HG03196 (cell line): ENCODE measurements around the gene MYLK.
A peak's percentile ranks its signal among the peaks of the same experiment; 100 is the strongest.
"Not testable (repeated sequence)": the region's sequence is repeated elsewhere in the genome, so short reads cannot be mapped to it uniquely, and the experiment has no call there.

Experiments used
- ATAC-seq: cut with Tn5 transposase; IDR thresholded peaks from one replicate; pipeline ENCODE4 v1.9.1; 2021; ENCODE audit not compliant: unreplicated experiment

MYLK gene

DNA sequence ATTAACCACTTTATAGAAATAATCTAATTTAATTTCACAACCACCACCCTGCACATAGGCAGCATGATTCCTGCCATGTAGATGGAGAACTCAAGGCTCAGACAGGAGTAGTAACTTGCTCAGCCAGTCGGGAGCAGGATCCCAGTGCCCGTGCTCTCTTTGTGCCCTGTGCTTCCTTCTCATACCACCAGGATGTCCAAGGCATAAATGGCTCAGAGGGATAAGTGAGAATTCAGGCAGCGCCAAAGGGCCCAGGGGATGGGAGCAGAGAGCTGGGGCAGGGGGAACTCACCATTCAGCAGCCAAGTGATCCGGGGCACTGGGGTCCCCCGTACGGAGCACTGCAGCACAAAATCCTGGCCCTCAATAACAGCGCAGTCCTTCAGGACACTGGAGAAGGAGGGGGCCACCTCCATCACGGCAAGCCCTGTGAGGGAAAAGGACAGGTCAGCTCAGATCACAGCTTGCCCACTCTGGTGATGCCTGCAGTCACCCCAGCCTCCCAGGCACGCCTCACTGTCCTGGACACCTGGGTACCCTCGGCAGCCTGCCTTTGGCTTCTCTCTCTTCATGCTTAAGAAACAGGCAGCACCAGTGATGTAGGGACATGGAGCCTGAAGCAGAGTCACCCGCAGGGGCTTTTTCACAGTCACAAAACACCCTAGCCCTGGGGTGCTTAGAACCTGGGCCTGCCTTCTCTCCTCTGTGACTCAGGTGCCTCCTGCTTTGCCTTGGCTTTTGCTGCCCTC lies 158.3 kb downstream of the MYLK start:
- no peak for ATAC-seq

DNA sequence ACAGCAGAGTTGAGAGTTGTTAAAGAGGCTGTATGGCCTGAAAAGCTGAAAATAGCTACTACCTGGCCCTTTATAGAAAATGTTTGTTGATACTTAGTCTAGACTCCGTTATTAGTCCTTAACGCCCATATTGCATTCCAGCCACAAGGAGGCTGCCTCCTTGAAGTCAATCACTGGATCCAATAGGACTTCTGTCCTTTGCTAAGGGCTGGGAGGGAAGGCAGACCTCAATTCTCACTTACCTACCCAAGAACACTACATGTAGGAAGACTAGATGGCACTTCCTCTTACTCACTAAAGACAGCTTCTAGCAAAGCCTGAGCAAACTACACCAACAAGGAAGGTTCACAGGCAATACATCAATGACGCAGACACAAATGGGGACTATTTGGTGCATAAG lies 159.8 kb downstream of the MYLK start:
- ATAC-seq = no peak

DNA sequence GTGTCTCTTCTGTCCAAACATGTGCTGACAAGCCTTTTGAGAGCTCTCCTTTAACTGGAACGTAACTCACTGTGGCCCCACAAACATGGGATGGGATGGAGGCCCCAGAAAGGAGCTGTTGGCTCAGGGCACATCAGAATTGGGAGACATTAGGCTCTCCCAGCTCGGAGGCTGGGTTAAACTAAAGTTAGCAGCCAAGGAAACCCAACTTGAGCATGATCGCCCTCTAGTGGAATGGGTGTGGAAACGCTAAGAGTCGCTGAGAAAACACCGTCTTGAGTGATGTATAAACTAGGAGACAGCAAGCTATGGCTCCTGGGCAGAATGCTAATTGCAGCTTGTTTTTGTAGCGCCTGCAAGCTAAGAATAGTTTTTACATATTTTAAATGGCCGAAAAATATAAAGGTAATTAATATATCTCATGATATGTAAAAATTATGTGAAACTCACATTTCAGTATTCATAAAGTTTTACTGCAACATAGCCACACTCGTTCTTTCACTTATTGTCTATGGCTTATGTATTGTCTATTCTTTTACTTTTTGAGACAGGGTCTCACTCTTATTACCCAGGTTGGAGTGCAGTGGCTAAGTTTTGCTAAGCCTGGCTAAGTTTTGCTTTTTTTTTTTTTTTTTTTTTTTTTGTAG lies 160.5 kb downstream of the MYLK start:
- peak; percentile 60 for ATAC-seq

DNA sequence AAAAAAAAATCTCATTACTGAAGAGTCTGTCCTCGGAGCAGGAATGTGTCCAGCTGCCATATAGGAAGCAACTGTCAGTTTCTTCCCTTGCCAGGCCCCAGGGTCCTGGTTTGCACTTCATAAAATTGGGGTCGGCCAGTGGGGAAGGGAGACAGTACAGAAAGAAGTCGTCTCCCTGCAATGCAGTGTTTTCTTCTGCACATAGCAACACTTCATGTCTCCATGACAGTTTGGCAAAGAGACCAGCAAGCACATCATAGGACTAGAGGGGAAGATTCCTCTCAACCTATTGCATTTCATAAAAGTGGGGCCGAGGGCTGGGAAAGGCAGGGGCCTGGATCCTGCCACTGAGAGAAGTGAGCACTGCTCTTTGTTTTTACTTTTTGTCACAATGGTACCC lies 161.1 kb downstream of the MYLK start:
- ATAC-seq = no peak

DNA sequence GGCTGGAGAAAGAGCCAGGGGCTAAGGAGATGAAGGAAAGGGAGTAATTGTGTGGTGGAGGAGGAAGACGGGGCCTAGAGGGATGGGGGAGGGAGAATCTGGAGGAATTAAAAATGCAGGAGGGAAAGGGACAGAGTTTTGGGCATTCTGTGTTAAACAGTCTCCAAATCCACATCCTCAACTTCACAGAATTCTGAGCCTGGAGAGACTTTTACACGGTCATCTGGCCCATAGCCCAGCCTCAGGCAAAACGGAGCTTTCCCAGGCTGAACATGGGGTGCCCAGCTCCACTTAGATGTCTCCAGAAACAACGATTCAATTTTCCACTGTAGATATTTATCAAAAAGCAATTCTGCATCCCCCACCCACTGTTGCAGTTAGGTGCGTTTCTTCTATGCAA lies 161.7 kb downstream of the MYLK start:
- no peak for ATAC-seq

DNA sequence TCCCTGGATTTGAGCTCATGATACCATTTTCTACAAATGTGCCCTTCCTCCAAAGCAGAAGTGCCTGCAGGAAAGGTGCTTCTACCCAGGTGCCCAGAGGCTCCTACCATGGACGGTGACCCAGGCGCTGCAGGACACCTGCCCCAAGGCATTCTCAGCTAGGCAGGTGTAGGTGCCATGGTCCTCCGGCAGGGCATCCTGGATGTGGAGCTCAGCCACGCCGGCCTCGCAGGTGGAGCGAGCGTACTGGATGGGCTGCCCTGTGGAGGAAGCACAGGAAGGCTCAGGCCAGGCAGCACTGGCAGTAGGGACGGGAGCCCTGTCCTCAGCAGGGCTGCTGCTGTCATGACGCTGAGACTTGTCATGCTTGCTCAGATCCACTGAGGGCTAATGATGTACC lies 162.1 kb downstream of the MYLK start:
- ATAC-seq = no peak

DNA sequence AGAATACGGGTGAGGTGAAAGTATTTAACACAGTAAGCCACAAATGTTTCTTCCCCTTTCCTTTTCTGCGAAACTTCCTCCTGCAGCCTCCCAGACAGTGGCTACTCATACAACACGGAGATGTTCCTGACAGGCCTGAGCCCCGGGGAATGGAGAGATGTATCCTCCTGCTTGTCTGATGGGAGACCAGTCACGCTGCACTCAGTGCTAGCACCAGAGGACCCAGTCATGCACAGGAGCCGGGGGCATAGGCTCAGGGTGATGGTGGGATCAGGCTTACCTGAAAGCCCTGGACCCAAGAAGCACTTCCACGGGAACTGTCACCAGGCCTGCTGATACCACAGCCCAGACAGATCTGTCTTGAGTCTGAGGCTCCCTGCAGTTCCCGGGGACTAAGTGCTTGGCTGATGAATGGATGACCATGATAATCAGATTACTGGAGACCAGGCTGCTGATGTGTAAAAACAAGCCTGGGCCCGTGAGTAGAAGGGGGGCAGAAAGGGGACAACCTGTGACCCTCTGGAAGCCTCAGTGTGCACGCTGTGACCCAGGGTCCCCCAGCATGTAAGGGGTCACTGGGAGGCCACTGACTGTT lies 162.9 kb downstream of the MYLK start:
- not testable (repeated sequence) for ATAC-seq

- no peak for ATAC-seq
These were observed 163.5 kb downstream of the MYLK start for GRCh38 chr3:123720638-123721037.

DNA sequence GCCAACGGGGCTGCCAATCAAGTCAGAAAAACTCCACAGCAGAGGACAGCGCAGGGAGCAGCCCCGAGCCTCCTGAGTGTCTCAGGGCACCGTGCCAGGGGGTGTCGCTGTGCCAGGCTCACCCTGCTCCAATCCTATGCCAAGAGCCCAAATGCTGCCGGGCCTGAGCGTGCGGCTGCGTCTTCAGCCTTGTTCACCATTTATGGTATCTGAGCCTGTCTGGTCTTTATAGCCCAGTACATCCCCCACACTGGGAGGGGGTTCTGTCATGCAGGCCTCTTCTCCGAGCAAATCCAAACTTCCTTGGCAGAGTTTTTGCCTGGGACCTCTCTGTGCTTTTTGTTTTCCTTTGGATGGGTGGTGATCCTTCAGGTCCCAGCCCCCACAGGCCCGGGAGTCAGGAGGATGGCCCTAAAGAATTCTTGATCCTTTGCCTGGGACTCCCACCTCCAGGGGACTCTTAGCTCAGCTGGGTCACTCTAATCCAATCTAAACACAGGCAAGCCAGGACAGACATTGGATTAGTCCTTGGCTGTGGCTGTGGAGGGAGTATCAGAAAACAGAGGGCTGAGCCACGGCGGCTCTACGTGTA lies 164.2 kb downstream of the MYLK start:
- no peak for ATAC-seq

DNA sequence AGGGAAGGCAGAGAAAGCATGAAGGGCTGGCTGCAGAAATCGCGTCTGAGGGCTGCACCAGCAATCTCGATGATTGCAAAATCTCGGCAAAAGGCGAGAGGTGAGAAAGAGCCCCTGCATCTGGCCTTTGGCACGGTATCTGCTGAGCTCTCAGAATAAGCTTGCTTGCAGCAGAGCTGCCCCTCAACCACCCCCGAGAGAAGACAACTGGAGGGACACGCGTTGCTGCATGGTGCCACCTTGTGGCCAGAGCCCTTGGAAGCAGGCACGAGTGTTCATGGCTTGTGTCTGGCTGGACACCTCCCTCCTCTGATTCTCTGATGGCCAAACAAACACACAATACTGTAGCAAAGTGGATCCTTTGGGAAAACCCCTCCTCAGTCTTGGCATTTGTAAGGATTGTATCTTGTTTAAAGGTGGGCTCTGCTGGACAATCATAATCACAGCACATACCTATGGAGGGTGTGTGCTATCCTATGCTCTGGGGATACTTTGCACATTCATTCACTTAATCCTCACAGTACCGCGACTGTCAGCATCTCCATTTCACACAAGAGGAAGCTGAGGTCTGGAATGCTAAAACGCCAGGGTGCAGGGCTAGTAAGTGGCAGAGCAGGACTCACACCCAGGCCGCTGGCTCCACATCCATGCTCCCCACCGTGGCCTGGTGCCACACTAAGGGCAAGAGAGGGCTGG lies 164.9 kb downstream of the MYLK start:
- not testable (repeated sequence) for ATAC-seq

- ATAC-seq = no peak
These were observed 166.0 kb downstream of the MYLK start for GRCh38 chr3:123718108-123718507.

DNA sequence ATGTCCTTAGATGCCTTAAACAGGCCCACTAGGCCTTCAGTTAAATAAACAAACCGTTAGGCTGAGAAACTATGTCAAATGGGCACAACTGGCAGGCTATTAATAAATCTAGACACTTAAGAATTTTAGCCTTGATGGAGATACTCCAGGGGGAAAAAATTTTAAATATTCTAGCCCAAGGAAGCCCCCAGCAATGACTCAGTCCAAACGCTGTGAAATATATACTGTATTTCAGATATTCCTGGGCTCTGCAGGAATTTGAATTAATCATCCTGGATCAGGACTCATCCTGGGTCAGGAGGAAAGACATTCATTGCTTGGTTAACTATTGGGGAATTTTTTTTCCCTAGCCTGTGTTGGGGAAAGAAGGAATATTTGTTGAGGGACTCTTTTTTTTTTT lies 166.7 kb downstream of the MYLK start:
- ATAC-seq = not testable (repeated sequence)

- ATAC-seq = no peak
These were observed 167.7 kb downstream of the MYLK start for GRCh38 chr3:123716411-123716810.

GRCh38 chr3:123713211-123713610 lies 170.9 kb downstream of the MYLK start:
- ATAC-seq = no peak

- ATAC-seq = no peak
These were observed 171.9 kb downstream of the MYLK start for GRCh38 chr3:123712077-123712860.

GRCh38 chr3:123711356-123711755 lies 172.8 kb downstream of the MYLK start:
- no peak for ATAC-seq

- no peak for ATAC-seq
These were observed 175.6 kb downstream of the MYLK start for GRCh38 chr3:123708531-123708930.

- ATAC-seq = not testable (repeated sequence)
These were observed 176.5 kb downstream of the MYLK start for GRCh38 chr3:123707641-123708040.

- no peak for ATAC-seq
These were observed 177.3 kb downstream of the MYLK start for GRCh38 chr3:123706871-123707270.

GRCh38 chr3:123705488-123706285 lies 178.4 kb downstream of the MYLK start:
- ATAC-seq = no peak
